GM06990 (cell line): Measurements from ENCODE around the gene HIVEP3.

Source experiments
- DNase-seq: peaks from one replicate; pipeline ENCODE4 v3.0.0-alpha.2; 2011; ENCODE audit not compliant: insufficient read length; ENCODE audit errors: extremely low read depth
- H3K27me3 ChIP-seq: replicated peaks from 2 replicates; pipeline ENCODE4 v1.6.0; 2011; ENCODE audit warnings: low read length; ENCODE audit not compliant: control insufficient read depth, insufficient read depth
- H3K36me3 ChIP-seq: 2 replicates; pipeline ENCODE4 v1.5.1; 2011; ENCODE audit warnings: low read length; ENCODE audit not compliant: control insufficient read depth, insufficient read depth
- H3K4me3 ChIP-seq: replicated peaks from 2 replicates; pipeline ENCODE4 v1.5.1; 2011; ENCODE audit warnings: low read depth, mild to moderate bottlenecking, control low read depth, low read length
- TF ChIP-seq, protein P1 (sequence below): IDR thresholded peaks from 2 replicates; pipeline ENCODE4 v1.5.1; 2011; ENCODE audit warnings: low read length, control low read depth, mild to moderate bottlenecking, inconsistent platforms; ENCODE audit not compliant: insufficient read depth, poor library complexity, severe bottlenecking

The HIVEP3 gene

DNA sequence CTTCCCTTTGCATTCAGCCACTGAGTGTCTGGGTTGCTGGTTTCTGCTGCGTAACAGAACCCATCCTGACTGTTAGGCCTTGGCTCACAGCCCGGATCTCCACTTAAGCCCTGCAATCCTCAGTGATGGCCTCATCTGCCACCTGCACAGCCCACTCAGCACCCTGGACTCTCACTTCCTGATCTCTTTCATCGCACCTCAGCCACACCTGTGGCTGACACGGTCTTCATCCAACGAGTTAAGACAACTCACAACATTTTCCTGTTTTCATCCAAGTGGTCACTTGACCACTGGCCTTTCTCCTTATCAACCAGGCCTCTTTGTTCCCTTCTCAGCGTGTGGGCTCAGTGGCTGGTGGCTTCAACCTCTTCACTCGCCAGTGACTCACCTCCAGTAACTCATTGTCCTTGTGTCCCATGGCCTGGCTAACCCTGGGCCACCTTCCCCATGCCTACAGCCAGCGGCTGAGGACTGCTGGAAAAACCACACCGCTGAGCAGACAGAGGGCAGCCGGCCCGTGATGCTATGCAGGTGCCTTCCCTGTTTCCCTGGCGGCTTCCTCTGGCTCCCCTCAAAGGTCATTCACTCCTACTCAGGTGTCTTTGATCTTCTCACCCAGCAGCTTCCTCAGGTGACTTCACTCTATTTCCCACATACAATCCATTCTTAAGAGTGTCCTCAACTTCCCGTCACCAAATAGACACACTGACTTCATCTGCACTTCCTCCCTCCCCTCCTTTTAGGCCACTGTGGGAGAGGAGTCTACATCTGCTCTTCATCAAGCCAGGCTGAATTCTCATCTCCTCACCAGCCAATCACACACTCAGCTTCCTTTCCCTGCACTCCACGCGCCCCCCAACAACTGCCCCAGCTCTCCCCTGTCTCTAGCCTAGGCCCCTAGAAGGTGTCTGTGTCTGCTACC is 414.3 kb downstream of the HIVEP3 start:
- Histone ChIP-seq H3K27me3 (no peaks in the 10 kb centered on the region), H3K4me3 (no peak overlapping the region), H3K36me3 (no peaks in the 10 kb centered on the region)
- TF ChIP-seq, protein P1, sequence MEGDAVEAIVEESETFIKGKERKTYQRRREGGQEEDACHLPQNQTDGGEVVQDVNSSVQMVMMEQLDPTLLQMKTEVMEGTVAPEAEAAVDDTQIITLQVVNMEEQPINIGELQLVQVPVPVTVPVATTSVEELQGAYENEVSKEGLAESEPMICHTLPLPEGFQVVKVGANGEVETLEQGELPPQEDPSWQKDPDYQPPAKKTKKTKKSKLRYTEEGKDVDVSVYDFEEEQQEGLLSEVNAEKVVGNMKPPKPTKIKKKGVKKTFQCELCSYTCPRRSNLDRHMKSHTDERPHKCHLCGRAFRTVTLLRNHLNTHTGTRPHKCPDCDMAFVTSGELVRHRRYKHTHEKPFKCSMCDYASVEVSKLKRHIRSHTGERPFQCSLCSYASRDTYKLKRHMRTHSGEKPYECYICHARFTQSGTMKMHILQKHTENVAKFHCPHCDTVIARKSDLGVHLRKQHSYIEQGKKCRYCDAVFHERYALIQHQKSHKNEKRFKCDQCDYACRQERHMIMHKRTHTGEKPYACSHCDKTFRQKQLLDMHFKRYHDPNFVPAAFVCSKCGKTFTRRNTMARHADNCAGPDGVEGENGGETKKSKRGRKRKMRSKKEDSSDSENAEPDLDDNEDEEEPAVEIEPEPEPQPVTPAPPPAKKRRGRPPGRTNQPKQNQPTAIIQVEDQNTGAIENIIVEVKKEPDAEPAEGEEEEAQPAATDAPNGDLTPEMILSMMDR: no peak
- no peak for DNase-seq

DNA sequence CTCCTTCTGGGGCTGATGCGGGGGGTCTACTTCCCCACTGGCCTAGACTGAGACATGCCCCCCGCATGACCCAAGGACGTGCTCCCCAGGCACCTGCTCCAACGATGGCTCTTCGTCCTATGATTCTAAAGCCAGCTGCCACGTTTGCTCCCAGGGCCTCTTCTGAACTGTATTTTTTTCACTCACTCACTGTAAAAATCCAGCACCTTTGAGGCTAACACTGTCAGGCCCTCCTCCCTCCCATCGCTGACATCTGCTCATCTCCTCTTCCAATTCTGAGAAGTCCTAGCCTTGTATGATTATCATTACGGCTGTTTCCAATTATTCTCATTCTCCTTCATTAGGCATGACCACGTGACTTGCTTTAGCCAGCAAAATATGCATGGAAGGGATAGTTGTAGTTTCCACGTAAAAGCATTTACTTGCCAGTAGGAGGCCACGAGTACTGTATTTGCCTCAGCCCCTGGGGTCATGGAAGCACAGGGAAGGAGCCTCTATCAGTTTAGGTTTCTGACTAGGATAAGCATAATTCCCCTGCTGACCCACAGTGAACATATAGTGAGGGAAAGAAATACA is 415.1 kb downstream of the HIVEP3 start:
- no peak overlapping the region for H3K4me3 ChIP-seq
- TF ChIP-seq, protein P1: no peak
- DNase-seq: no peak
- H3K36me3 ChIP-seq: no peaks in the 10 kb centered on the region
- no peaks in the 10 kb centered on the region for H3K27me3 ChIP-seq

DNA sequence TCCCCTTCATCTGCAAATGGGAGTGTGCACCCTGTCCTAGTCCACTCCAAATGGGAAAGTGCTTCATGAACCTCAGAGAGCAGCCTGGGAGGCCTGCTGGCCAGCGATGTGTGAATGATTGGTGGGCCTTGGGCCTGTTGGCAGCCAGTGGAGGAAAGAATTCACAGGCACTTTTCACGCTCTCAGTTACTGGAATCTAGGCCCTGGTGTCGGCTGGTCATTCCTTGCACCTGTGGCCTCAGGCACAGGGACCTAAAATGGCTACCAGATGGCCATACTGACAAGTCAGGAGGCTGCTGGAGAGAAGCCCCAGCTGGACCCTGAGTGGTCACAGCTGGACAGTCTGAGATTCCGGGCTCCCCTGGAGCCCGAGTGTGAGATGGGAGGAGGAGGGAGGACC is 415.8 kb downstream of the HIVEP3 start:
- no peak for DNase-seq
- TF ChIP-seq, protein P1: no peak
- no peak overlapping the region for H3K4me3 ChIP-seq
- no peaks in the 10 kb centered on the region for H3K36me3 ChIP-seq
- H3K27me3 ChIP-seq: no peaks in the 10 kb centered on the region

DNA sequence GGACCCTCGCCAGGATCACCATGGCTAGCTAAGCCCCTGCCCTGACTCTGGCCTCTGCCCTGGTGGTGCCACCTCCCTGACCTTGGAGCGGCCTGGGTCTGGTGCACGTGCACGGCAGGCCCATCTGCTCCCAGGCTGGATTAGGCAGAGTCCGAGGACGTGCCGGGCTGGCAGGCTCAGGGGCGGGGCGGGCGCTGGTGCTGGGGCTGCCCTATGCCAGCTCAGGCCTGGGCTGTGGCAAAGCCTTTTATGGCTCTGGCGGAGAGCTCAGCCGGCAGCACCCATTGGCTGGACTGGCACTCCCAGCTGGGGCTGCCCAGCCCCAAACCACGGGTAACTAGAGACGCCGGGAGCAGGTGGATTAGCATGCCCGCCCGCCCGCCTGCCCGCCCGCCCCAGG is 417.1 kb downstream of the HIVEP3 start:
- no peak for DNase-seq
- TF ChIP-seq, protein P1: no peak

DNA sequence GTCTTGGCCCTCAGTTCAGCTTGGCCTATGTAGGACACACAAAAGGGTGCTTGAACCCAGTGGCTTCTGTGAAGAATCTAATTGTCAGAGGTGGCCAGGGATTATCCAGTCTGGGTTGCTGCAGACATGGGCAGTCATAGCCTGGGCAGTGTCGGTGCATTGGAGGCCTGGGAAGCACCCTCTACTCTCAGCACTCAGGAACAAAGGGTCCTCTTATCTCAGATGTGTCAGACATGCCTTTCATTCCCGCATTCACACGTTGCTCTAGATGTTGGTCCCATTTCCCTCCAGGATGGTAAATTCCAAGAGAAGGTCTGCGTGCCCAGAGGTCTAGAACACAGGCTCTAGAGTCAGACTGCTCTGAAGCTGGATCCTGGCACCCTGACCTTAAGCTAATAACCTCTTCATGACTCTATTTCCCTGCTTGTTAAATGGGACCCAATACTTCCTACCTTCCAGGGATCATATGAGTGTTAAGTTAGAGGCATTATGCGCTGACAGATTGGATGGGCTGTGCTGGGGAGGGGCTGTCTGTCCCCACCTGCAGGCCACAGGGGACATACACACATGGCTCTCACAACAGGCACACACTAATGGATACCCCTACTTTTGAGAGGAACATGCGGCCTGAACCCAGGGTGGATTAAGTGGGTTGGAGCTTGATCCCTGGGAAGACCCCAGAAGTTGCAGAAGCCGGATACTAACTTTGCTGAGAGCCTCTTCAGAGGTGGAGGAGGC is 417.8 kb downstream of the HIVEP3 start:
- DNase-seq: no peak
- TF ChIP-seq, protein P1: no peak
- Histone ChIP-seq H3K4me3 (no peak overlapping the region), H3K36me3 (no peaks in the 10 kb centered on the region), H3K27me3 (no peaks in the 10 kb centered on the region)

More for the DNA sequence above, 417.1 kb downstream of the HIVEP3 start:
- H3K27me3 ChIP-seq: no peaks in the 10 kb centered on the region
- H3K36me3 ChIP-seq: no peaks in the 10 kb centered on the region
- H3K4me3 ChIP-seq: no peak overlapping the region
